MM.1S (cell line): ENCODE measurements around the gene LRRC10.

Experiments
- DNase-seq: peaks from one replicate; pipeline ENCODE4 v3.0.0-alpha.2; 2015
- H2AFZ ChIP-seq: fragments of 300-600 bp; sonication (generic); 2 replicates; pipeline ENCODE4 v1.6.0; 2016; ENCODE audit warnings: antibody characterized with exemption, low read length
- H3F3A ChIP-seq: fragments of 300-600 bp; sonication (generic); 2 replicates; pipeline ENCODE4 v1.6.1; 2016; ENCODE audit warnings: mild to moderate bottlenecking, antibody characterized with exemption, low read length, moderate library complexity, mixed read lengths; ENCODE audit not compliant: insufficient read depth
- H3K27ac ChIP-seq: fragments of 300-600 bp; sonication (generic); 2 replicates; pipeline ENCODE4 v1.5.1; 2016; ENCODE audit warnings: mild to moderate bottlenecking, low read length
- H3K27me3 ChIP-seq: fragments of 300-600 bp; sonication (generic); replicated peaks from 2 replicates; pipeline ENCODE4 v1.6.0; 2016; ENCODE audit warnings: low read length; ENCODE audit not compliant: insufficient read depth
- H3K36me3 ChIP-seq: fragments of 300-600 bp; sonication (generic); replicated peaks from 2 replicates; pipeline ENCODE4 v1.6.1; 2016; ENCODE audit warnings: mild to moderate bottlenecking, low read length, mixed read lengths; ENCODE audit not compliant: insufficient read depth
- H3K4me1 ChIP-seq: fragments of 300-600 bp; sonication (generic); 2 replicates; pipeline ENCODE4 v1.6.1; 2016; ENCODE audit warnings: low read length, mixed read lengths
- H3K4me2 ChIP-seq: fragments of 300-600 bp; sonication (generic); 2 replicates; pipeline ENCODE4 v1.6.0; 2016; ENCODE audit warnings: low read depth, low read length
- H3K4me3 ChIP-seq: fragments of 300-600 bp; sonication (generic); 2 replicates; pipeline ENCODE4 v1.5.1; 2016; ENCODE audit warnings: low read length, mixed read lengths
- H3K79me2 ChIP-seq: fragments of 300-600 bp; sonication (generic); 2 replicates; pipeline ENCODE4 v1.6.1; 2016; ENCODE audit warnings: mixed run types, low read length, mixed read lengths
- H3K9ac ChIP-seq: fragments of 300-600 bp; sonication (generic); 2 replicates; pipeline ENCODE4 v1.6.1; 2016; ENCODE audit warnings: low read length, mixed read lengths
- H3K9me2 ChIP-seq: fragments of 300-600 bp; sonication (generic); replicated peaks from 2 replicates; pipeline ENCODE4 v1.6.1; 2016; ENCODE audit warnings: mild to moderate bottlenecking, low read length, mixed read lengths; ENCODE audit not compliant: insufficient read depth
- H3K9me3 ChIP-seq: fragments of 300-600 bp; sonication (generic); replicated peaks from 2 replicates; pipeline ENCODE4 v1.6.1; 2016; ENCODE audit warnings: mild to moderate bottlenecking, low read length, mixed read lengths; ENCODE audit not compliant: insufficient read depth
- H4K20me1 ChIP-seq: fragments of 300-600 bp; sonication (generic); 2 replicates; pipeline ENCODE4 v1.6.1; 2016; ENCODE audit warnings: mild to moderate bottlenecking, low read length, moderate library complexity, mixed read lengths; ENCODE audit not compliant: insufficient read depth
- EZH2 ChIP-seq: fragments of 300-600 bp; sonication (generic); optimal IDR thresholded peaks from 2 replicates; pipeline ENCODE3; 2017; ENCODE audit warnings: low read depth, mild to moderate bottlenecking, antibody characterized with exemption, low read length, mixed read lengths
- EZH2phosphoT487 ChIP-seq: fragments of 300-600 bp; sonication (generic); IDR thresholded peaks from 2 replicates; pipeline ENCODE4 v1.6.1; 2018; ENCODE audit warnings: antibody characterized with exemption, low read length
- TF ChIP-seq, protein P1 (sequence below): fragments of 300-600 bp; sonication (generic); IDR thresholded peaks from 2 replicates; pipeline ENCODE4 v1.5.1; 2016; ENCODE audit warnings: antibody characterized with exemption, low read length, mixed read lengths

LRRC10 gene

DNA sequence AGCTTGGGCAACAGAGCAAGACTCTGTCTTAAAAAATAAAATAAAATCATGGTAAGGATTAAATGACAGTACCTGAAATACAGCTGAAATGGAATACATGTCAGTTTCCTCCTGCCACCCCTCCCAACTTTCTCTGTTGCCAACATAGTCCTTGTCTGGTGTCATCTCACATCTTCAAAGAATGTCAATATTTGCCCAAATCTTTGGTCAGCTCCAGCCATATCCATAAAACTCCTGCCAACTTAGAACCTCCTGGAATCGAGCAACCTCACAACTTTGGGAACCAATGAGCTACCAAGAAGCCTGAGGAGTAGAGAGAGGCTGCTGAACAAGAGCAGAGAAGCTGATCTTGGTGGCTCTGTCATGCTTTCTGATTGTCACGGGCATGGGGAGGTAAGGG is 10.8 kb upstream of the LRRC10 start:
- no peak overlapping the region for H2AFZ ChIP-seq
- no peaks in the 10 kb centered on the region for H3K9me3 ChIP-seq
- no peak overlapping the region for H3K9ac ChIP-seq
- no peaks in the 10 kb centered on the region for H3F3A ChIP-seq
- no peak overlapping the region for H3K4me3 ChIP-seq
- no peaks in the 10 kb centered on the region for H3K36me3 ChIP-seq
- no peaks in the 10 kb centered on the region for H3K27me3 ChIP-seq
- H3K4me2 ChIP-seq: no peak overlapping the region
- no peaks in the 10 kb centered on the region for H3K9me2 ChIP-seq
- H4K20me1 ChIP-seq: no peaks in the 10 kb centered on the region
- DNase-seq: no peak
- TF ChIP-seq, protein P1, sequence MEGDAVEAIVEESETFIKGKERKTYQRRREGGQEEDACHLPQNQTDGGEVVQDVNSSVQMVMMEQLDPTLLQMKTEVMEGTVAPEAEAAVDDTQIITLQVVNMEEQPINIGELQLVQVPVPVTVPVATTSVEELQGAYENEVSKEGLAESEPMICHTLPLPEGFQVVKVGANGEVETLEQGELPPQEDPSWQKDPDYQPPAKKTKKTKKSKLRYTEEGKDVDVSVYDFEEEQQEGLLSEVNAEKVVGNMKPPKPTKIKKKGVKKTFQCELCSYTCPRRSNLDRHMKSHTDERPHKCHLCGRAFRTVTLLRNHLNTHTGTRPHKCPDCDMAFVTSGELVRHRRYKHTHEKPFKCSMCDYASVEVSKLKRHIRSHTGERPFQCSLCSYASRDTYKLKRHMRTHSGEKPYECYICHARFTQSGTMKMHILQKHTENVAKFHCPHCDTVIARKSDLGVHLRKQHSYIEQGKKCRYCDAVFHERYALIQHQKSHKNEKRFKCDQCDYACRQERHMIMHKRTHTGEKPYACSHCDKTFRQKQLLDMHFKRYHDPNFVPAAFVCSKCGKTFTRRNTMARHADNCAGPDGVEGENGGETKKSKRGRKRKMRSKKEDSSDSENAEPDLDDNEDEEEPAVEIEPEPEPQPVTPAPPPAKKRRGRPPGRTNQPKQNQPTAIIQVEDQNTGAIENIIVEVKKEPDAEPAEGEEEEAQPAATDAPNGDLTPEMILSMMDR: no peak
- TF ChIP-seq EZH2: no peak
- no peak for TF ChIP-seq EZH2phosphoT487
- H3K4me1 ChIP-seq: no peaks in the 10 kb centered on the region
- no peaks in the 10 kb centered on the region for H3K79me2 ChIP-seq
- H3K27ac ChIP-seq: no peak overlapping the region

DNA sequence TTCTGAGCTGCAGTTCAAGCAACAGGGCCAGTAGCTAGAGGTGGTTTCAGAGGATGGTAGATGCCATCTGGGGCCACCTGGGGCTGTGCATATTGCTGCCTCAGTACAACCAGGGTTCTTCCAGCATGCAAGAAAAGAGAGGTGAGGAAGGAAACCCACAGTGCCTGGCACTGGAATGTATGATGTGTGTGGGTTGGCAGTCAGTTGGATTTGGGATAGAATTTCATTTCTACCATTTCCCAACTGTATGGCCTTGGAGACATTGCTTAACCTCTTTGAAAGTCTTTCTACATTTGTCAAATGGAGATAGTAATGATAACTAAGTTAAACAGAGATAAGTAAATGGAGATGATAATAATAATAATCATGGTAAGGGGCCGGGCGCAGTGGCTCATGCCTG is 10.2 kb upstream of the LRRC10 start:
- Histone ChIP-seq H3K9me3 (no peaks in the 10 kb centered on the region), H3K27me3 (no peaks in the 10 kb centered on the region), H3K9ac (no peak overlapping the region), H3K4me3 (no peak overlapping the region), H3K9me2 (no peaks in the 10 kb centered on the region), H3K36me3 (no peaks in the 10 kb centered on the region), H2AFZ (no peak overlapping the region), H3F3A (no peaks in the 10 kb centered on the region), H3K27ac (no peak overlapping the region), H3K4me1 (no peaks in the 10 kb centered on the region), H3K4me2 (no peak overlapping the region), H3K79me2 (no peaks in the 10 kb centered on the region), H4K20me1 (no peaks in the 10 kb centered on the region)
- TF ChIP-seq EZH2phosphoT487 (no peak), EZH2 (no peak)
- TF ChIP-seq, protein P1: no peak
- no peak for DNase-seq

DNA sequence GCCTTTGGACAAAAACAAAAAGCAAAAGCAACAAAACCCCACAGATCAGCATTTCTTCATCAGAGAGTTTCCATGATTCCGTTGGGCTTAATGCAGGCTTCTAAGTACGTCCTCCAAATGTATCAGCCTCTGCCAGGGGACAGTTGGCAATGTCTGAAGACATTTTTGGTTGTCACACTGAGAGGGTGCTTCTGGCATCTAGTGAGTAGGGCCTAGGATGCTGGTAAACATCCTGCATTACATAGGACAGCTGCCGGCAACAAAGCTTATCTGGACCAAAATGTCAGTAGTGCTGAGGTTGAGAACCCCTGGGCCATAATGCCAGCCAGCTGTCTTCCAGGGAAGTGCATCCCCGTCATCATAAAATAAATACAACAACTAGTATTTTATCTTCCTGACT is 9.4 kb upstream of the LRRC10 start:
- H3K9me2 ChIP-seq: no peaks in the 10 kb centered on the region
- no peak overlapping the region for H2AFZ ChIP-seq
- DNase-seq: no peak
- H3K4me2 ChIP-seq: no peak overlapping the region
- no peak for TF ChIP-seq EZH2
- no peak for TF ChIP-seq EZH2phosphoT487
- TF ChIP-seq, protein P1: no peak
- H3K9ac ChIP-seq: no peak overlapping the region
- no peaks in the 10 kb centered on the region for H3K9me3 ChIP-seq
- no peaks in the 10 kb centered on the region for H3K36me3 ChIP-seq
- no peaks in the 10 kb centered on the region for H3F3A ChIP-seq
- H3K79me2 ChIP-seq: no peaks in the 10 kb centered on the region
- H3K4me3 ChIP-seq: no peak overlapping the region
- no peaks in the 10 kb centered on the region for H4K20me1 ChIP-seq
- H3K4me1 ChIP-seq: no peaks in the 10 kb centered on the region
- no peak overlapping the region for H3K27ac ChIP-seq
- no peaks in the 10 kb centered on the region for H3K27me3 ChIP-seq

DNA sequence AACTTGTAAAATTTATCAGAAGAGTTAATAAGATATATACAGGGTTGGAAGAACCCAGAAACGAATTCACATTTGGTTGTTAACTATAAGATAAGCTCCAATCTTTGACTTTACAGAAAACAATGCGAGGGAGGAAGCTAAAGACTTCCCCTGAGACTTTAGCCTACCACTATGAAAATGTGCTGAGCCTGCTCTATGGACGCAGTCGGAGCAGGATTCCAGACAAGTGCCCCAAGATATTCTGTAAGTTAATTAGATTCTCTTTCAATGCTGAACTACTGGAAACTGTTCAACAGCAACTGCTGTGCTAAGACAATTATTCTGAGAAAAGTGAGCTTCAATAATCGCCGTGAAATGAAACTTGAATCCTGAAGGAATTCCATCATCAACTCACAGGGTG is 8.3 kb upstream of the LRRC10 start:
- H3K36me3 ChIP-seq: no peaks in the 10 kb centered on the region
- H3K4me1 ChIP-seq: no peaks in the 10 kb centered on the region
- no peak for DNase-seq
- H3F3A ChIP-seq: no peaks in the 10 kb centered on the region
- no peak overlapping the region for H3K27ac ChIP-seq
- TF ChIP-seq EZH2phosphoT487 (no peak), EZH2 (no peak)
- TF ChIP-seq, protein P1: no peak
- no peaks in the 10 kb centered on the region for H4K20me1 ChIP-seq
- no peaks in the 10 kb centered on the region for H3K9me3 ChIP-seq
- no peak overlapping the region for H2AFZ ChIP-seq
- H3K9ac ChIP-seq: no peak overlapping the region
- H3K79me2 ChIP-seq: no peaks in the 10 kb centered on the region
- H3K27me3 ChIP-seq: no peaks in the 10 kb centered on the region
- no peak overlapping the region for H3K4me2 ChIP-seq
- no peak overlapping the region for H3K4me3 ChIP-seq
- no peaks in the 10 kb centered on the region for H3K9me2 ChIP-seq
